KOPT-K1 (cell line): Measurements from ENCODE around the gene SLC15A1.

Experiments
- H3K27ac ChIP-seq: fragments of 200-600 bp; sonication (generic); 2 replicates; pipeline ENCODE4 v1.5.1; 2016; ENCODE audit warnings: antibody characterized with exemption, mild to moderate bottlenecking, low read depth, low read length; ENCODE audit not compliant: poor library complexity, severe bottlenecking
- H3K36me3 ChIP-seq: fragments of 200-600 bp; sonication (generic); 2 replicates; pipeline ENCODE4 v1.5.1; 2017; ENCODE audit warnings: antibody characterized with exemption, mild to moderate bottlenecking, low read length, moderate library complexity; ENCODE audit not compliant: insufficient read depth
- H3K9me3 ChIP-seq: fragments of 200-600 bp; sonication (generic); 2 replicates; pipeline ENCODE4 v1.5.1; 2017; ENCODE audit warnings: antibody characterized with exemption, low read length, mild to moderate bottlenecking; ENCODE audit not compliant: insufficient read depth, poor library complexity, severe bottlenecking

The SLC15A1 gene

GRCh38 chr13:98717256-98717655 lies 35.2 kb downstream of the SLC15A1 start:
- H3K9me3 ChIP-seq: no peaks in the 10 kb centered on the region
- no peaks in the 10 kb centered on the region for H3K36me3 ChIP-seq
- no peak overlapping the region for H3K27ac ChIP-seq

- H3K36me3 ChIP-seq: no peaks in the 10 kb centered on the region
- H3K27ac ChIP-seq: no peak overlapping the region
- H3K9me3 ChIP-seq: no peaks in the 10 kb centered on the region
Measured at GRCh38 chr13:98710521-98710920, 42.0 kb downstream of the SLC15A1 start.

- Histone ChIP-seq H3K27ac (no peak overlapping the region), H3K9me3 (no peaks in the 10 kb centered on the region), H3K36me3 (no peaks in the 10 kb centered on the region)
Measured at GRCh38 chr13:98707281-98707999, 45.0 kb downstream of the SLC15A1 start.

DNA sequence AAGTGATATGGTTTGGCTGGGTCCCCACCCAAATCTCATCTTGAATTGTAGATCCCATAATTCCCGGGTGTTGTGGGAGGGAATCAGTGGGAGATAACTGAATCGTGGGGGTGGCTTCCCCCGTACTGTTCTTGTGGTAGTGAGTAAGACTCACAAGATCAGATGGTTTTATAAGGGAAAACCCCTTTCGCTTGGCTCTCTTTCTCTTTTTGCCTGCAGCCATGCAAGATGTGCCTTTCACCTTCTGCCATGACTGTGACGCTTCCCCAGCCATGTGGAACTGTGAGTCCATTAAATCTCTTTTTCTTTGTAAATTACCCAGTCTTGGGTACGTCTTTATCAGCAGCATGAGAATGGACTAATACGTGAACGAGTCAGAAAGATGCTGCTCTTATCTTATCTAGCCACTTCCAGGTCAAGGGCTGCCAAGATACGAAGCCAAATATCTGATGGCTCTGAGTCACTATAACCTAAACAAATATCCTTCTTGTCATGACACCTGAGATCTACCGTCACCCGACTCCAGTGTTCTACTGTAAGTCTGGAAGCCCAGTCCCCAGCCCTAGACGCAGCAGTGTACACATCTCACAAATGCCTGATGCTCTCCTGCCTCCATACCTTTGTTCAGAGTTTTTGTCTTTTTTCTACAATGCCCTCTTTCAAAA lies 45.9 kb downstream of the SLC15A1 start:
- Histone ChIP-seq H3K27ac (no peak overlapping the region), H3K36me3 (no peaks in the 10 kb centered on the region), H3K9me3 (no peaks in the 10 kb centered on the region)

GRCh38 chr13:98697791-98698190 lies 54.7 kb downstream of the SLC15A1 start:
- Histone ChIP-seq H3K36me3 (no peaks in the 10 kb centered on the region), H3K9me3 (no peaks in the 10 kb centered on the region), H3K27ac (no peak overlapping the region)

- H3K36me3 ChIP-seq: no peaks in the 10 kb centered on the region
- H3K27ac ChIP-seq: no peak overlapping the region
- H3K9me3 ChIP-seq: no peaks in the 10 kb centered on the region
Measured at GRCh38 chr13:98693756-98694155, 58.7 kb downstream of the SLC15A1 start.

DNA sequence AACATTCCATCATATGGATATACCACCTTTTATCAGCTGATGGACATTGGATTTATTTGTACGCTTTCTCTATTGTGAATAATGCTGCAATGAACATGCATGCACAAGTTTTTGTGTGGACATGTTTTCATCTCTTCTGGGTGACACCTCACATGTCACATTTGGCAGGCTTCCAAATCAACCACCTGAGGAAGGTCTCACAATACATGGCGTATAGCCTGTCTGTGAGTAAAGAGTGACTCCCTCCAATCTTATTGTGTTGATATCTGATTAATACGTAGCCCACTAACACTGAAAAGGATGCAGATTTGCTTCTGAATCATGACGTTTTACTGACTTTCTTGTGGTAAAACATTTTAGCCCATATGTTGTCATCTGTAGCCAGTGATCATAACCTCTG lies 61.1 kb downstream of the SLC15A1 start:
- Histone ChIP-seq H3K9me3 (no peaks in the 10 kb centered on the region), H3K27ac (no peak overlapping the region), H3K36me3 (no peaks in the 10 kb centered on the region)

GRCh38 chr13:98690348-98691022 lies 62.0 kb downstream of the SLC15A1 start:
- Histone ChIP-seq H3K36me3 (no peaks in the 10 kb centered on the region), H3K9me3 (no peaks in the 10 kb centered on the region), H3K27ac (no peak overlapping the region)

GRCh38 chr13:98689347-98689968 lies 63.0 kb downstream of the SLC15A1 start:
- H3K36me3 ChIP-seq: no peaks in the 10 kb centered on the region
- H3K9me3 ChIP-seq: no peaks in the 10 kb centered on the region
- H3K27ac ChIP-seq: no peak overlapping the region

GRCh38 chr13:98688373-98688772 lies 64.1 kb downstream of the SLC15A1 start:
- Histone ChIP-seq H3K36me3 (no peaks in the 10 kb centered on the region), H3K27ac (no peak overlapping the region), H3K9me3 (no peaks in the 10 kb centered on the region)

DNA sequence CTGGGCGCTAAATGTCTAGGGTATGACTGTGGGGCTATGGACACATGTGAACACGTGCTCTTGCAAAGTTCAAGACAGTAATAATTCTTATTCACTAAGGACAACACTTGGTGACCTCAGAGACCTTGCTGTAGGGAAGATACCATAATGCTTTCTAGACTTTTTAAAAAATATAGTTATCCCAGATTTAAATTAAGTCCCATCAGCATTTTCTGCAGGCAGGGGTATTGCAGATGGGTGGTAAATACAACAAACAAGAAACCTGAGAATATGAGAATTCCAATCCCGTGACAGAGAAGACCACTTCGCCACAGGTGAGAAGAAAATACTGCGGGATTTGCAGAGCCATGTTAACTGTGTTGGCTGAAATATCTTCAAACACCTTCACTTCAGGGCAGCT lies 65.2 kb downstream of the SLC15A1 start:
- Histone ChIP-seq H3K9me3 (no peaks in the 10 kb centered on the region), H3K27ac (no peak overlapping the region), H3K36me3 (no peaks in the 10 kb centered on the region)

GRCh38 chr13:98686270-98686669 lies 66.2 kb downstream of the SLC15A1 start:
- no peaks in the 10 kb centered on the region for H3K9me3 ChIP-seq
- no peak overlapping the region for H3K27ac ChIP-seq
- H3K36me3 ChIP-seq: no peaks in the 10 kb centered on the region

- no peaks in the 10 kb centered on the region for H3K36me3 ChIP-seq
- no peaks in the 10 kb centered on the region for H3K9me3 ChIP-seq
- no peak overlapping the region for H3K27ac ChIP-seq
Measured at GRCh38 chr13:98685146-98685545, 67.3 kb downstream of the SLC15A1 start.

DNA sequence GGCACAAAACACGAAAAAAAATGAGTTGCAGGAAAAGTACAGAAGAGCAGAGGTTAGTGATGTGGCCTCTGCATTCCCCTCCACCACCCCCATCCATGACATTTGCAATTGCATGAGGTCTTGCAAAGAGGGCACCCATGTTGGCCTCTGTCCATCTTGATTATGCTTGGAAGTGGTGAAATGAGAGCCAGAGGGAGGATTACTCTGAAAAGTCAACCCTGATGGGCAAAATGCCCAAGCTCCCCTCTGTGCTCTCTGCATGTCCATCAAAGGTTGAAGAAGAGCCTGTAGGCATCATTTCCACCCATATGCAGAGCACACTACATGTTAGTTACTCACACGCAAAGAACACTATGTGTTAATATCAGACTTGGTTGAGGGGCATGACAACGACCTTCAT lies 71.4 kb downstream of the SLC15A1 start:
- H3K27ac ChIP-seq: no peak overlapping the region
- H3K9me3 ChIP-seq: no peaks in the 10 kb centered on the region
- H3K36me3 ChIP-seq: no peaks in the 10 kb centered on the region

- H3K9me3 ChIP-seq: no peaks in the 10 kb centered on the region
- H3K36me3 ChIP-seq: no peaks in the 10 kb centered on the region
- no peak overlapping the region for H3K27ac ChIP-seq
Measured at GRCh38 chr13:98678741-98679140, 73.7 kb downstream of the SLC15A1 start.
